BE2C (cell line): ENCODE measurements around the gene MGAT5.
A peak's percentile ranks its signal among the peaks of the same experiment; 100 is the strongest.

Experiments
- DNase-seq: peaks from one replicate; pipeline ENCODE4 v3.0.0-alpha.2; 2020
- H3K27me3 ChIP-seq: fragments of 250-450 bp; sonication (Bioruptor Pico); 2 replicates; pipeline ENCODE4 v1.5.1; 2020; ENCODE audit warnings: mild to moderate bottlenecking
- H3K36me3 ChIP-seq: fragments of 250-450 bp; sonication (Bioruptor Pico); 2 replicates; pipeline ENCODE4 v1.5.1; 2020; ENCODE audit warnings: mild to moderate bottlenecking
- H3K4me1 ChIP-seq: fragments of 250-450 bp; sonication (Bioruptor Pico); 2 replicates; pipeline ENCODE4 v1.5.1; 2020
- H3K4me3 ChIP-seq: 2 replicates; pipeline ENCODE4 v1.5.1; 2011; ENCODE audit warnings: low read depth, low read length
- H3K9me3 ChIP-seq: fragments of 250-450 bp; sonication (Bioruptor Pico); 2 replicates; pipeline ENCODE4 v1.5.1; 2020
- CTCF ChIP-seq: IDR thresholded peaks from 2 replicates; pipeline ENCODE4 v1.5.1; 2012; ENCODE audit warnings: mild to moderate bottlenecking, low read depth, low read length

The MGAT5 gene

GRCh38 chr2:134269972-134270735 is 16.3 kb downstream of the MGAT5 start:
- TF ChIP-seq CTCF = no peak
- Histone ChIP-seq H3K4me3 (no peak overlapping the region), H3K27me3 (no peaks in the 10 kb centered on the region), H3K4me1 (no peaks in the 10 kb centered on the region; the same call in 1 of the 2 replicates), H3K9me3 (no peaks in the 10 kb centered on the region), H3K36me3 (no peaks in the 10 kb centered on the region; the same call in 1 of the 2 replicates)
- no peak for DNase-seq

- Histone ChIP-seq H3K4me3 (no peak overlapping the region), H3K4me1 (no peaks in the 10 kb centered on the region; the same call in 1 of the 2 replicates), H3K9me3 (no peaks in the 10 kb centered on the region), H3K36me3 (no peaks in the 10 kb centered on the region; the same call in 1 of the 2 replicates), H3K27me3 (no peaks in the 10 kb centered on the region)
- no peak for DNase-seq
- no peak for TF ChIP-seq CTCF
Measured at GRCh38 chr2:134271758-134272157, 17.9 kb downstream of the MGAT5 start.

- Histone ChIP-seq H3K4me3 (no peak overlapping the region), H3K4me1 (no peaks in the 10 kb centered on the region; the same call in 1 of the 2 replicates), H3K36me3 (no peaks in the 10 kb centered on the region; the same call in 1 of the 2 replicates), H3K27me3 (no peaks in the 10 kb centered on the region), H3K9me3 (no peaks in the 10 kb centered on the region)
- DNase-seq = peak; percentile 10
- TF ChIP-seq CTCF = no peak
Measured at GRCh38 chr2:134272806-134273205, 18.9 kb downstream of the MGAT5 start.

GRCh38 chr2:134273256-134273983 is 19.5 kb downstream of the MGAT5 start:
- no peaks in the 10 kb centered on the region for H3K27me3 ChIP-seq

GRCh38 chr2:134274121-134274520 is 20.2 kb downstream of the MGAT5 start:
- no peaks in the 10 kb centered on the region; the same call in 1 of the 2 replicates for H3K36me3 ChIP-seq
- H3K4me1 ChIP-seq = no peaks in the 10 kb centered on the region; the same call in 1 of the 2 replicates
- no peak for DNase-seq
- H3K9me3 ChIP-seq = no peaks in the 10 kb centered on the region
- H3K27me3 ChIP-seq = no peaks in the 10 kb centered on the region
- H3K4me3 ChIP-seq = no peak overlapping the region
- no peak for TF ChIP-seq CTCF

More at GRCh38 chr2:134273256-134273983, 19.5 kb downstream of the MGAT5 start:
- no peaks in the 10 kb centered on the region for H3K9me3 ChIP-seq
- no peaks in the 10 kb centered on the region; the same call in 1 of the 2 replicates for H3K4me1 ChIP-seq
- TF ChIP-seq CTCF = no peak
- no peak overlapping the region for H3K4me3 ChIP-seq
- no peaks in the 10 kb centered on the region; the same call in 1 of the 2 replicates for H3K36me3 ChIP-seq
- DNase-seq = no peak
